Measurements from ENCODE around the gene NECTIN3. TPM values are rescaled to one million over a fixed set of nuclear protein-coding genes. Genes with fewer than 3 reads are reported as not detected.

Gene NECTIN3
- total and polyA plus RNA-seq, 10 of the 15 experiments (the other 5 are each of a cell fraction or from before 2014, with no cell fraction given): 0.21 TPM; not detected in 9

DNA sequence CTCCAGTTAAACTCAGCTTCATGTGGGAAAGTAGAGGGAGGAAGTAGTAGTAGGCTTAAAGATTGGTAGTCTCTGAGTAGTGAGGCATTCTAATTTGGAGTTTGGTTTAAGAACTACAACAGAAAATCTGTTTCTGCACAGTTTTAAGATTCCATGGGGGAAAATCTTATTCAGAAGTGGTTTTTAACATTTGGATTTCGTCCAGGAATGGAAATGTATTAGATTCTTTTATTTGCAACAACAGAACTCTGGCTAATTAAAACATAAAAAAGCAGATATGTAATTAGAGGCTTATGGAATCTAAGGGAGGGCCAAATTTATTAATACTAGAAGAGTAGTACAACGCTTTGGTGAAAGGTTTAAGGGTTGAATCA lies 36.0 kb downstream of the NECTIN3 start (continued):
- TF ChIP-seq, protein P1, sequence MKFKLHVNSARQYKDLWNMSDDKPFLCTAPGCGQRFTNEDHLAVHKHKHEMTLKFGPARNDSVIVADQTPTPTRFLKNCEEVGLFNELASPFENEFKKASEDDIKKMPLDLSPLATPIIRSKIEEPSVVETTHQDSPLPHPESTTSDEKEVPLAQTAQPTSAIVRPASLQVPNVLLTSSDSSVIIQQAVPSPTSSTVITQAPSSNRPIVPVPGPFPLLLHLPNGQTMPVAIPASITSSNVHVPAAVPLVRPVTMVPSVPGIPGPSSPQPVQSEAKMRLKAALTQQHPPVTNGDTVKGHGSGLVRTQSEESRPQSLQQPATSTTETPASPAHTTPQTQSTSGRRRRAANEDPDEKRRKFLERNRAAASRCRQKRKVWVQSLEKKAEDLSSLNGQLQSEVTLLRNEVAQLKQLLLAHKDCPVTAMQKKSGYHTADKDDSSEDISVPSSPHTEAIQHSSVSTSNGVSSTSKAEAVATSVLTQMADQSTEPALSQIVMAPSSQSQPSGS (IDR thresholded peaks at IDR 0.05; ENCODE audit: low read length): no peak
- no peak for TF ChIP-seq TCF12 (IDR thresholded peaks at IDR 0.05; ENCODE audit: low read depth, low read length)

- Histone ChIP-seq H3K27ac (ENCODE audit: control insufficient read depth, insufficient read depth) (no peak overlapping the region), H3K9me3 (replicated peaks; ENCODE audit: control insufficient read depth, insufficient read depth, low read length) (no peaks in the 10 kb centered on the region), H3K36me3 (ENCODE audit: control insufficient read depth in 2 of 2, insufficient read depth in 2 of 2, low read length in 1 of 2) (no peaks in the 10 kb centered on the region), H3K4me1 (ENCODE audit: control insufficient read depth, insufficient read depth, low read length) (no peaks in the 10 kb centered on the region), H3K79me2 (ENCODE audit: control insufficient read depth, insufficient read depth, low read length) (no peaks in the 10 kb centered on the region), H4K20me1 (ENCODE audit: control insufficient read depth, insufficient read depth) (no peaks in the 10 kb centered on the region), H3K27me3 (replicated peaks in 1 of 2; ENCODE audit: control insufficient read depth in 2 of 2, insufficient read depth in 2 of 2, low read length in 1 of 2) (no peaks in the 10 kb centered on the region), H2AFZ (ENCODE audit: control insufficient read depth, low read depth, low read length) (no peak overlapping the region), H3K4me2 (ENCODE audit: control insufficient read depth, insufficient read depth) (no peak overlapping the region), H3K9ac (ENCODE audit: control insufficient read depth, insufficient read depth, low read length) (no peak overlapping the region), H3K4me3 (no peak overlapping the region)
- no peak for TF ChIP-seq WRNIP1 (IDR thresholded peaks at IDR 0.05; ENCODE audit: borderline replicate concordance, low read depth, low read length)
- no peak for TF ChIP-seq LARP7 (IDR thresholded peaks at IDR 0.05)
- TF ChIP-seq BMI1 (IDR thresholded peaks at IDR 0.05; ENCODE audit: borderline replicate concordance): no peak
- TF ChIP-seq, protein P2, sequence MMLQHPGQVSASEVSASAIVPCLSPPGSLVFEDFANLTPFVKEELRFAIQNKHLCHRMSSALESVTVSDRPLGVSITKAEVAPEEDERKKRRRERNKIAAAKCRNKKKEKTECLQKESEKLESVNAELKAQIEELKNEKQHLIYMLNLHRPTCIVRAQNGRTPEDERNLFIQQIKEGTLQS (IDR thresholded peaks at IDR 0.05; ENCODE audit: borderline replicate concordance, extremely low read depth, low read depth, low read length): no peak
- TF ChIP-seq CBX3 (IDR thresholded peaks at IDR 0.05; ENCODE audit: borderline replicate concordance, low read depth): no peak
- no peak for TF ChIP-seq SREBF2 (IDR thresholded peaks at IDR 0.05; ENCODE audit: low read length)
- TF ChIP-seq BRCA1 (IDR thresholded peaks at IDR 0.05; ENCODE audit: low read depth, low read length): no peak
- no peak for TF ChIP-seq CBFB (IDR thresholded peaks at IDR 0.05; ENCODE audit: low read depth)
- no peak for TF ChIP-seq RAD21 (IDR thresholded peaks at IDR 0.05; ENCODE audit: insufficient read depth, low read depth, low read length)
- TF ChIP-seq NFIC (IDR thresholded peaks at IDR 0.05; ENCODE audit: low read depth, low read length): no peak
- no peak for TF ChIP-seq SIX5 (IDR thresholded peaks at IDR 0.05; ENCODE audit: low read depth, low read length, severe bottlenecking)
- TF ChIP-seq, protein P3, sequence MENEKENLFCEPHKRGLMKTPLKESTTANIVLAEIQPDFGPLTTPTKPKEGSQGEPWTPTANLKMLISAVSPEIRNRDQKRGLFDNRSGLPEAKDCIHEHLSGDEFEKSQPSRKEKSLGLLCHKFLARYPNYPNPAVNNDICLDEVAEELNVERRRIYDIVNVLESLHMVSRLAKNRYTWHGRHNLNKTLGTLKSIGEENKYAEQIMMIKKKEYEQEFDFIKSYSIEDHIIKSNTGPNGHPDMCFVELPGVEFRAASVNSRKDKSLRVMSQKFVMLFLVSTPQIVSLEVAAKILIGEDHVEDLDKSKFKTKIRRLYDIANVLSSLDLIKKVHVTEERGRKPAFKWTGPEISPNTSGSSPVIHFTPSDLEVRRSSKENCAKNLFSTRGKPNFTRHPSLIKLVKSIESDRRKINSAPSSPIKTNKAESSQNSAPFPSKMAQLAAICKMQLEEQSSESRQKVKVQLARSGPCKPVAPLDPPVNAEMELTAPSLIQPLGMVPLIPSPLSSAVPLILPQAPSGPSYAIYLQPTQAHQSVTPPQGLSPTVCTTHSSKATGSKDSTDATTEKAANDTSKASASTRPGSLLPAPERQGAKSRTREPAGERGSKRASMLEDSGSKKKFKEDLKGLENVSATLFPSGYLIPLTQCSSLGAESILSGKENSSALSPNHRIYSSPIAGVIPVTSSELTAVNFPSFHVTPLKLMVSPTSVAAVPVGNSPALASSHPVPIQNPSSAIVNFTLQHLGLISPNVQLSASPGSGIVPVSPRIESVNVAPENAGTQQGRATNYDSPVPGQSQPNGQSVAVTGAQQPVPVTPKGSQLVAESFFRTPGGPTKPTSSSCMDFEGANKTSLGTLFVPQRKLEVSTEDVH (IDR thresholded peaks at IDR 0.05; ENCODE audit: low read depth, partially characterized antibody): no peak
- no peak for TF ChIP-seq DPF2 (IDR thresholded peaks at IDR 0.05)
- intact Hi-C loops (cut with micrococcal nuclease; ENCODE audit: unreplicated experiment) (no loop called here), in situ Hi-C loops (cut with MboI) (no loop called here)
- FAIRE-seq (no peak), DNase-seq (ENCODE audit: low read depth, low spot score) (no peak), ATAC-seq (no peak)
- RAD21 ChIA-PET (ENCODE audit: unreplicated experiment): no interaction called here
- POLR2A ChIA-PET: no interaction called here
- SMC1A ChIA-PET (ENCODE audit: uncharacterized antibody, unreplicated experiment): interaction anchor here (0.5 kb wide), 1 partner anchor 8 kb away, joined by 3 read pairs; no protein-coding TSS in a partner anchor
- CTCF ChIA-PET: no interaction called here
- BruUV-seq (replicated peaks): no TSS peak
- WGBS (ENCODE audit: insufficient coverage, insufficient replicate concordance, low lambda C conversion rate, missing lambda C conversion rate): 13% methylated on average over 2 of the region's 2 CpGs
Measured at GRCh38 chr3:111112913-111113312, 41.3 kb downstream of the NECTIN3 start.

Data from GM12878 (cell line).